DND-41 (cell line): ENCODE measurements around the gene BMP3.

ENCODE experiments used
- CTCF ChIP-seq: IDR thresholded peaks from 2 replicates; pipeline ENCODE4 v1.5.1; 2012; ENCODE audit warnings: borderline replicate concordance, low read length, moderate library complexity, mild to moderate bottlenecking; ENCODE audit not compliant: poor library complexity, severe bottlenecking; ENCODE audit errors: extremely low read depth
- EZH2 ChIP-seq: IDR thresholded peaks from 3 replicates; pipeline ENCODE4 v1.6.1; 2012; ENCODE audit warnings: borderline replicate concordance, low read depth, mild to moderate bottlenecking, moderate library complexity, low read length, inconsistent platforms; ENCODE audit not compliant: severe bottlenecking

DNA sequence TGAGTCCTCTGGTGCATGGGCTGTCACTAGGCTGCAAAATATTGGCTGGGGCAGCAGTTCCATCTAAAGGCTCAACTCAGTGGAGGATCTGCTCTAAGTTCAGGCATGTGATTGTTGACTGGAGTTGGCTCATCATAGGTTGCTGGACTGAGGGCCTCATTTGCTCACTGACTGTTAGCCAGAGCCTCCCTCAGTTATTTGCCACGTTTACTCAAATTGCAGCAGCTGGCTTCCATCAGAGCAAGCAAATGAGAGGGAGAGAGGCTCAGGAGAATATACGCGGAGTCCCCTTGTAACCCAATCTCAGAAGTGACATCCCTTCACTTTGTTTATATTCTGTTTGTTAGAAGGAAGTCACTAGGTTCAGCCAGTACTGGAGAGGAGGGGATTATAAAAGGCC is 54.1 kb downstream of the BMP3 start:
- TF ChIP-seq CTCF (no peak), EZH2 (no peak)
